Stimulated activated CD8-positive, alpha-beta memory T cell treated with anti-CD3 and anti-CD28 coated beads, Interleukin-4, amount 100 ng/mL, for 48 hours (primary cell): ENCODE measurements around the gene RDH12.

Experiments used
- DNase-seq: peaks from one replicate; pipeline ENCODE4 v3.0.0-alpha.2; 2020

RDH12 gene

DNA sequence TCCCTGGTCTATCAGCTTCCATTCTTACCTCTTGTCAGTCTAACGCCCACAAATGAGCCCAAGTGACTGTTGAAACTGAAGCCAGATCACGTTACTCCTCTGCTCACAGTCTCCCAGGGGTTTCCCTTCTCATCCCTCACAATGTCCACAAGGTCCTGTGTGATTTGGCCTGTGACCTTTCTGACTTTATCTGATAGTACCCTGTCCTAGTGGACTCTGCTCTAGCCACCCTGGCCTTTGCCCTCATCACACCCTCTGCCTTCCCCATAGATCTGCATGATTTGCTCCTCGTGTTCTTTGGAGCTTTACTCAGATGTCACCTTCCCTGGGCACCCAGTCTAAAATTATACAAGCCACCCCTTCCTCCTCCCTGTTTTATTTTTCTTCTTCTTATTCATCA lies 55.5 kb downstream of the RDH12 start:
- no peak for DNase-seq

DNA sequence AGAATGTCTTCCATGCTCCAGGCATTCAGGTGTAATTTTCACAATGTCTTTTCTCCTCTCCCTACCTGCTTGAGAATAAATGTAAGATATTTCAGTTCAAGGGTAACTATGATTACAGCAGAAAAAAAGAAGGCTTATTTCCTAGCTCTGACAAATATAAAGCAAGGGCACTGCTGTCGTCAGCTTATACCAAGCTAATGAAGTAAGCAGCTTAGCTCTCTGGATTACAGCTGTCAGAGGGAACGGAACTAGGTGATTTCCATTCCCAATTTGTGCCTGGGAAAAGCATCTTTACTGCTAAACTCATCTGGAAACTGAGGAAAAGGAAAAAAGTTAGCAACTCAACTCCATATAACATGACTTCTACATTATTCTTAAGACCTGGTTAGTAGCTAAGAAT lies 58.2 kb downstream of the RDH12 start:
- DNase-seq: no peak

DNA sequence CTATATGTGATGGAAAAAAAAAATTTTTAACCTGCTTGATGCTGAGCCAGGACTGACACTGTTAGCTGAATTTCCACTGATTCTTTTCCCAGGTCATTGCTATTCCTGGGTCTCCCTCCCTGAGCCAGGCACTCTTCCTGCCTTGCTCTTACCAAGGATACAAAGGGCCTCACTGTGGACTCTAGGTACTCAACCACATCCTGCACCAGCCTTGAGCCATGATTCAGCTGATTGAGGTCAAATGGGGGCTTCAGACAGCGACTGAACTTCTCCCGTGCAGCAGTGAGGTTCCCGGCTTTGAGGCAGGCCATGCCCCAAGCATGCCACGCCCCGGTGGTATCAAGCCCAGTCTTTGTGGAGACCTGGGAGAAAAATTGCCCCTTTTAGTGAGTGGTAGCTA lies 60.4 kb downstream of the RDH12 start:
- no peak for DNase-seq

- DNase-seq: no peak
These were observed 61.6 kb downstream of the RDH12 start for GRCh38 chr14:67763158-67763822.

- DNase-seq: no peak
These were observed 62.8 kb downstream of the RDH12 start for GRCh38 chr14:67764496-67764895.

- no peak for DNase-seq
These were observed 63.6 kb downstream of the RDH12 start for GRCh38 chr14:67765192-67765834.

GRCh38 chr14:67766035-67766680 lies 64.5 kb downstream of the RDH12 start:
- DNase-seq: no peak

- no peak for DNase-seq
These were observed 66.5 kb downstream of the RDH12 start for GRCh38 chr14:67768219-67768618.

GRCh38 chr14:67773844-67774377 lies 72.2 kb downstream of the RDH12 start:
- DNase-seq: no peak

DNA sequence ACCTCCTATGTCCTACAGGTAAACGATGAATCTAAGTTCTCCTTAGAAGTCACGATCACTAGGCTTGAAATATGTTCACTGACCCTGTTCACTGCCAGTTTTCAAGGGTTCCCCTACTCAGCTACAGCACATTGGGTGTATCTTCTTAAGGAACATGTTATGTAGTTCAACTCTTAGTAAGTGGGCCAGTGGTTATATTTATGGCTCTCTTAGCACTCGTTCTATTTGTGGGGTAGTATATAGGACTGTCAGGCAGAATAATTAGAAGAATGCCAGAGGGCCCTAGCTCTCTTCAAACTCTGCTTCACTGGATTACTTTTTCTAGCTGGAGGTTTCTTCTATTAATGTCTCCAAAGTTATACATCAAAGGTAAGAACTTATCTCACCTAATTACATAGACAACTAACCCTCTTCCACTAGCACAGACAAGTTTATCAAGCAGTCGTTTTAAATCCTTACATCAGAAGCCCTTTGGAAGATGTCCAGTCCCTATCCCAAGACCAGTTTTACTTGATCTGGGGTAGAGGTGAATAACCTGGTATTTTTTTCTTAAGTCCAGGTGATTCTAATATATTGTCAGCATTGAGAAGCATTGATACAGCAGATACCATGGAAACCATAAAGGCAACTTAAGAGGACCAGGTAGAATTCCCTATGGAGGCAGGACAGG lies 75.1 kb downstream of the RDH12 start:
- DNase-seq: no peak

- no peak for DNase-seq
These were observed 77.1 kb downstream of the RDH12 start for GRCh38 chr14:67778792-67779191.

DNA sequence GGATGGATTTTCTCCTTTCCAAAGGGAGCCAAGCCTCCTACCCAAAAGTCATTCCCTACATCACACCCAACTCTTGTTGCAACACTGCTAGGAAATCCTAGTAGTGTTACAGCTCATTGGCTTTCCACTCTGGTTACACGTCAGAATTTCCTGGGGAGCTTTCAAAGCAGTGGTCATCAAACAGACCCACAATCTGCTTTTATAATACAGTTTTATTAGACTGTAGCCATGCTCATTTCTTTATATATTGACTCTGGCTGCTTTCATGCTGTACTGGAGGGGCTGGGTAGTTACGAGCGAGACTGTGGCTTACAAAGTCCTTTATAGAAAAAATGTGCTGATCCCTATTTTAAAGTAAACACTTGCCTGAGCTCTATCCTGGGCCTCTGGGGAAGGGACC lies 80.4 kb downstream of the RDH12 start:
- DNase-seq: no peak
